SK-N-SH treated with all-trans-retinoic acid at 6 μM for 48 hours (cell line): ENCODE data around the gene UBXN2A.
"Not testable (repeated sequence)": the region's sequence is repeated elsewhere in the genome, so short reads cannot be mapped to it uniquely, and the experiment has no call there.

Experiments used
- ATAC-seq: fragments of 200-7000 bp; cut with Tn5 transposase; 3 replicates; pipeline ENCODE4 v1.9.1; 2020; ENCODE audit warnings: mild to moderate bottlenecking, moderate library complexity
- ARNTL ChIP-seq: fragments of 450-650 bp; formaldehyde crosslinking; IDR thresholded peaks from 2 replicates; pipeline ENCODE4 v1.5.0; 2020; ENCODE audit warnings: low read depth, mild to moderate bottlenecking, moderate library complexity, borderline replicate concordance
- BACH2 ChIP-seq: fragments of 250-450 bp; sonication (Bioruptor Pico); IDR thresholded peaks from 2 replicates; pipeline ENCODE4 v1.9.0; 2021; ENCODE audit warnings: mild to moderate bottlenecking, borderline replicate concordance
- CSDC2 ChIP-seq: fragments of 250-450 bp; sonication (Bioruptor Pico); IDR thresholded peaks from 2 replicates; pipeline ENCODE4 v1.5.0; 2020; ENCODE audit warnings: mild to moderate bottlenecking, moderate library complexity
- ESRRG ChIP-seq: fragments of 250-450 bp; sonication (Bioruptor Pico); IDR thresholded peaks from 2 replicates; pipeline ENCODE4 v1.6.1; 2021; ENCODE audit warnings: mild to moderate bottlenecking
- GLIS3 ChIP-seq: fragments of 250-450 bp; sonication (Bioruptor Pico); IDR thresholded peaks from 2 replicates; pipeline ENCODE4 v1.5.0; 2020; ENCODE audit warnings: mild to moderate bottlenecking, moderate library complexity
- ISL1 ChIP-seq: fragments of 250-450 bp; sonication (Bioruptor Pico); IDR thresholded peaks from 2 replicates; pipeline ENCODE4 v2.1.2; 2022; ENCODE audit warnings: mild to moderate bottlenecking, moderate library complexity
- OSR1 ChIP-seq: fragments of 250-450 bp; sonication (Bioruptor Pico); IDR thresholded peaks from 2 replicates; pipeline ENCODE4 v1.8.0; 2022; ENCODE audit warnings: moderate library complexity, mild to moderate bottlenecking, inconsistent platforms
- PPARA ChIP-seq: fragments of 250-450 bp; sonication (Bioruptor Pico); IDR thresholded peaks from 2 replicates; pipeline ENCODE4 v1.5.0; 2020; ENCODE audit warnings: mild to moderate bottlenecking, borderline replicate concordance
- RARB ChIP-seq: fragments of 250-450 bp; sonication (Bioruptor Pico); IDR thresholded peaks from 2 replicates; pipeline ENCODE4 v1.8.0; 2021; ENCODE audit warnings: mild to moderate bottlenecking, moderate library complexity
- SNAI2 ChIP-seq: fragments of 250-450 bp; sonication (Bioruptor Pico); IDR thresholded peaks from 2 replicates; pipeline ENCODE4 v1.5.0; 2020; ENCODE audit warnings: mild to moderate bottlenecking, moderate library complexity
- TCF4 ChIP-seq: fragments of 250-450 bp; sonication (Bioruptor Pico); IDR thresholded peaks from 2 replicates; pipeline ENCODE4 v1.8.0; 2021; ENCODE audit warnings: mild to moderate bottlenecking, moderate library complexity, borderline replicate concordance
- TOX ChIP-seq: fragments of 250-450 bp; sonication (Bioruptor Pico); IDR thresholded peaks from 2 replicates; pipeline ENCODE4 v1.8.0; 2021; ENCODE audit warnings: mild to moderate bottlenecking, moderate library complexity, borderline replicate concordance
- ZC3H10 ChIP-seq: fragments of 250-450 bp; sonication (Bioruptor Pico); IDR thresholded peaks from 2 replicates; pipeline ENCODE4 v1.5.1; 2021; ENCODE audit warnings: mild to moderate bottlenecking, moderate library complexity
- ZNF70 ChIP-seq: fragments of 450-650 bp; formaldehyde crosslinking; IDR thresholded peaks from 2 replicates; pipeline ENCODE4 v1.5.0; 2020; ENCODE audit warnings: mild to moderate bottlenecking, moderate library complexity
- TF ChIP-seq, protein P1 (sequence below): fragments of 250-450 bp; sonication (Bioruptor Pico); IDR thresholded peaks from 2 replicates; pipeline ENCODE4 v1.5.1; 2020; ENCODE audit warnings: low read depth, mild to moderate bottlenecking, moderate library complexity
- TF ChIP-seq, protein P2 (sequence below): fragments of 250-450 bp; sonication (Bioruptor Pico); IDR thresholded peaks from 2 replicates; pipeline ENCODE4 v1.8.0; 2021; ENCODE audit warnings: low read depth, mild to moderate bottlenecking, moderate library complexity, borderline replicate concordance
- TF ChIP-seq, protein P3 (sequence below): fragments of 250-450 bp; sonication (Bioruptor Pico); IDR thresholded peaks from 2 replicates; pipeline ENCODE4 v1.8.0; 2020; ENCODE audit warnings: mild to moderate bottlenecking, moderate library complexity, borderline replicate concordance
- TF ChIP-seq, protein P4 (sequence below): fragments of 250-450 bp; sonication (Bioruptor Pico); IDR thresholded peaks from 2 replicates; pipeline ENCODE4 v1.5.0; 2020; ENCODE audit warnings: mild to moderate bottlenecking, moderate library complexity
- TF ChIP-seq, protein P5 (sequence below): fragments of 250-450 bp; sonication (Bioruptor Pico); IDR thresholded peaks from 2 replicates; pipeline ENCODE4 v1.5.1; 2021; ENCODE audit warnings: mild to moderate bottlenecking, moderate library complexity

UBXN2A gene

DNA sequence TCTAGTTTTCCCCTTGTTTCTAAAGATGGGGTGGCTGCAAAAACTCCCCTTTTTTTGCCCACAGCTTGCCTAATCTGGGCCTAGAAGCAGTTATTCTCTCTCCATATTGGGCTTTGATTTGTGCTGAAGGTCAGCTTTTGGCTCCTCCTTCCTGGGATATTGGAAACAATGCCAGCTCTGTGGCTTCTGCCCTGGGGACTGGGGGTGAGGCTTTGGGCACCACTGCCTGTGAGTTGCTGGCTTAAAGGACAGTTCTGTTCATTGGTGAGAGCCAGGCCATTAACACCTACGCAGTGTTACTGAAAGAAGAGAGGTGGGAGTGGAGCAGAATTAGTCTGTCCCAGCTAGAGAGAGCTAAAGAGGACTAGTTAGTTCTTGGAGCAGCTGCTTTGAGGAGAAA lies 4.3 kb downstream of the UBXN2A start (continued):
- TF ChIP-seq SNAI2 (CRISPR knock-in tag) (no peak), TOX (CRISPR knock-in tag) (no peak), PPARA (no peak), RARB (CRISPR knock-in tag) (no peak)

DNA sequence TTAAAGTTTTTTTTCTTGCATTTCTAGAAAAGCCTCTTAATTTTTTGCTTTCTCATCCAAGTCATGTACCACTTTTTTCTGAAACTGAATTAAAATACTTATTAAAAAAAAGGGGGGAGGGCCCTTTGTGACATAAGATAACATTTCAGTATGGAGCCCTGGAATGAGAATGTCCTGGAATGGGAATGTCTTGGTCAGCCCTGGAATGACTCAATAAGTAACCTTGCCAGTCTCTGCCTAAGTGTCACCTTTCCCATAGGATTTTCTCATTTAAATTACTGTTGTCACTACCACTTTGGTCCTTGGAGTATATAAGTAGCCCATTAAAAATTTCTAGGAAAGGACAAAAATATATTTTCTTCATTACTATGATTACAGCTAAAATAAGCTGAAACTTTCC lies 4.7 kb downstream of the UBXN2A start:
- no peak for ATAC-seq
- TF ChIP-seq SNAI2 (CRISPR knock-in tag) (no peak), OSR1 (CRISPR knock-in tag) (no peak), ISL1 (CRISPR knock-in tag) (0 out of 2 replicates have a peak, but pooled peaks have one; percentile 27)
- TF ChIP-seq, all 23 proteins: peak for 1

DNA sequence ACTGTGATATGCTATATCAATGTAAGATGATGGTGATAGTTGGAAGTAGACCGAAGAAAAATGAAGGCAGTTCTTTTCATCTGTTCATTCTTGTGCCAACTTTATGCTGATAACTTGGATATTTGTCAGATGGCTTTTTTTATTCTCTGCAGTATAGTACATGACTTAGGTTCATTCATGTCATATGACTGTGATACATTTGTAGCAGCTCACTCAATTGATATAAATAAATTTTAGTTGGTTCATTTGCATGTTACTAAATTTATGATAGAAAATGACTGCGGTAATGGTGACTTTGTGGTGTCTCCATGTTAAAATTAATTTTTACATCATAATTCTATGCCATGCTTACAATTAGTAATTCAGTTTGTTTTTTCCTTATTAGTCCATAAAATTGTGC lies 7.1 kb downstream of the UBXN2A start:
- no peak for ATAC-seq
- TF ChIP-seq, protein P1, sequence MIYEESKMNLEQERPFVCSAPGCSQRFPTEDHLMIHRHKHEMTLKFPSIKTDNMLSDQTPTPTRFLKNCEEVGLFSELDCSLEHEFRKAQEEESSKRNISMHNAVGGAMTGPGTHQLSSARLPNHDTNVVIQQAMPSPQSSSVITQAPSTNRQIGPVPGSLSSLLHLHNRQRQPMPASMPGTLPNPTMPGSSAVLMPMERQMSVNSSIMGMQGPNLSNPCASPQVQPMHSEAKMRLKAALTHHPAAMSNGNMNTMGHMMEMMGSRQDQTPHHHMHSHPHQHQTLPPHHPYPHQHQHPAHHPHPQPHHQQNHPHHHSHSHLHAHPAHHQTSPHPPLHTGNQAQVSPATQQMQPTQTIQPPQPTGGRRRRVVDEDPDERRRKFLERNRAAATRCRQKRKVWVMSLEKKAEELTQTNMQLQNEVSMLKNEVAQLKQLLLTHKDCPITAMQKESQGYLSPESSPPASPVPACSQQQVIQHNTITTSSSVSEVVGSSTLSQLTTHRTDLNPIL = no peak
- TF ChIP-seq ISL1 (CRISPR knock-in tag) (no peak), OSR1 (CRISPR knock-in tag) (no peak), TCF4 (CRISPR knock-in tag) (no peak)
- TF ChIP-seq, protein P2, sequence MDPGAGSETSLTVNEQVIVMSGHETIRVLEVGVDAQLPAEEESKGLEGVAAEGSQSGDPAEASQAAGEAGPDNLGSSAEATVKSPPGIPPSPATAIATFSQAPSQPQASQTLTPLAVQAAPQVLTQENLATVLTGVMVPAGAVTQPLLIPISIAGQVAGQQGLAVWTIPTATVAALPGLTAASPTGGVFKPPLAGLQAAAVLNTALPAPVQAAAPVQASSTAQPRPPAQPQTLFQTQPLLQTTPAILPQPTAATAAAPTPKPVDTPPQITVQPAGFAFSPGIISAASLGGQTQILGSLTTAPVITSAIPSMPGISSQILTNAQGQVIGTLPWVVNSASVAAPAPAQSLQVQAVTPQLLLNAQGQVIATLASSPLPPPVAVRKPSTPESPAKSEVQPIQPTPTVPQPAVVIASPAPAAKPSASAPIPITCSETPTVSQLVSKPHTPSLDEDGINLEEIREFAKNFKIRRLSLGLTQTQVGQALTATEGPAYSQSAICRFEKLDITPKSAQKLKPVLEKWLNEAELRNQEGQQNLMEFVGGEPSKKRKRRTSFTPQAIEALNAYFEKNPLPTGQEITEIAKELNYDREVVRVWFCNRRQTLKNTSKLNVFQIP (CRISPR knock-in tag) = no peak

DNA sequence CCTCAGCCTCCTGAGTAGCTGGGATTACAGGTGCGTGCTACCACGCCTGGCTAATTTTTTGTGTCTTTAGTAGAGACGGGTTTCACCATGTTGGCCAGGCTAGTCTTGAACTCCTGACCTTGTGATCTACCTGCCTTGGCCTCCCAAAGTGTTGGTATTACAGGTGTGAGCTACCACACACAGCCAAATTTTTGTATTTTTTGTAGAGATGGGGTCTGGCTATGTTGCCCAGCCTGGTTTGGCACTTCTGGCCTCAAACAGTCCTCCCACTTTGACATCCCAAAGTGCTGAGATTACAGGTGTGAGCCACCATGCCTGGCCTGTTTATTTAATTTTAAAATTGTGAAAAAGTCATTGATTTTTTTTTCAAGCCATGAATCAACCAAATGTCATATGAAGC lies 12.3 kb downstream of the UBXN2A start:
- not testable (repeated sequence) for ATAC-seq

DNA sequence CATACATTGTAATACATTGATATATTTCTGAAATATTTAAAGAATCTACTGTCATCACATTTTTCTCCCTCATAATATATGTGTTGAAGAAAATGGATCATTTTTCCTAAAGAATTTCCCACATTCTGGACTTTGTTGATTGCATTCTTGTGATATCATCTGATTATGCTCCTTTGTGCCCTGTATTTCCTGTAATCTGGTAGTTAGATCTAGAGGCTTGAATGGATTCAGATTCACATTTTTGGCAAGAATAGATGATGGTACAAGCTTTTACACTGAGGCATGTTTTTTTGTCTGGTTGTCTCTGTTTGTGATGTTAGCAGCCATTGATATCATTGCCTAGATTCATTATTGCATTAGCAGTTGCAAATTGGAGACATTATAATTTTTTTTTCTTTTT lies 13.4 kb downstream of the UBXN2A start:
- ATAC-seq = peak; percentile 40; the same call in 1 of the 3 replicates
- TF ChIP-seq ISL1 (CRISPR knock-in tag) = peak; percentile 70
- TF ChIP-seq, protein P3, sequence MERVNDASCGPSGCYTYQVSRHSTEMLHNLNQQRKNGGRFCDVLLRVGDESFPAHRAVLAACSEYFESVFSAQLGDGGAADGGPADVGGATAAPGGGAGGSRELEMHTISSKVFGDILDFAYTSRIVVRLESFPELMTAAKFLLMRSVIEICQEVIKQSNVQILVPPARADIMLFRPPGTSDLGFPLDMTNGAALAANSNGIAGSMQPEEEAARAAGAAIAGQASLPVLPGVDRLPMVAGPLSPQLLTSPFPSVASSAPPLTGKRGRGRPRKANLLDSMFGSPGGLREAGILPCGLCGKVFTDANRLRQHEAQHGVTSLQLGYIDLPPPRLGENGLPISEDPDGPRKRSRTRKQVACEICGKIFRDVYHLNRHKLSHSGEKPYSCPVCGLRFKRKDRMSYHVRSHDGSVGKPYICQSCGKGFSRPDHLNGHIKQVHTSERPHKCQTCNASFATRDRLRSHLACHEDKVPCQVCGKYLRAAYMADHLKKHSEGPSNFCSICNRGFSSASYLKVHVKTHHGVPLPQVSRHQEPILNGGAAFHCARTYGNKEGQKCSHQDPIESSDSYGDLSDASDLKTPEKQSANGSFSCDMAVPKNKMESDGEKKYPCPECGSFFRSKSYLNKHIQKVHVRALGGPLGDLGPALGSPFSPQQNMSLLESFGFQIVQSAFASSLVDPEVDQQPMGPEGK = no peak
- no peak for TF ChIP-seq ZNF70 (CRISPR knock-in tag)
- TF ChIP-seq RARB (CRISPR knock-in tag) = no peak
- TF ChIP-seq TOX (CRISPR knock-in tag) = no peak

DNA sequence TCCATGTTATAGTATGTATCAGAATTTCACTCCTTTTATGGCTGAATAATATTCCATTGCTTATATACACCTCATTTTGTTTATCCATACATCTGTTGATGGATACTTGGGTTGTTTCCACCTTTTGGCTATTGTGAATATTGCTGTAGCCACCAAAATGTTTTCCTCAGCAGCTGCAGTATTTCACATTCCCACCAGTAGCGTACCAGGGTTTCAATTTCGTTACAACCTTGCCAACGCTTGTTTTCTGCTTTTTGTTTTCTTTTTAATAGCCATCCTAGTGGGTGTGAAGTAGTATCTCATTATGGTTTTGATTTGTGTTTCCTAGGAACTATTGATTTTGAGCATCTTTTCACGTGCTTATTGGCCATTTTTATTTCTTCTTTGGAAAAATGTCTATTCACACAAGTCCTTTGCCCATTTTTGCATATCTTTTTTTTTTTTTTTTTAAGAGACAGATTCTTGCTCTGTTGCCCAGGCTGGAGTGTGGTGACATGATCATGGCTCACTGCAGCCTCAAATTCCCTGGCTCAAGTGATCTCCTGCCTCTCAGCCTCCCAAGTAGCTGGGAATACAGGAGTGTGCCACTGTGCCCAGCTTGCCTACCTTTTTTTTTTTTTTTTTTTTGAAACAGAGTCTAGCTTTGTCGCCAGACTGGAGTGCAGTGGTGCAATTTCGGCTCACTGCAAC lies 14.2 kb downstream of the UBXN2A start:
- no peak for ATAC-seq
- no peak for TF ChIP-seq ESRRG (CRISPR knock-in tag)
- TF ChIP-seq TOX (CRISPR knock-in tag) = no peak
- TF ChIP-seq ZC3H10 (CRISPR knock-in tag) = no peak
- TF ChIP-seq ZNF70 (CRISPR knock-in tag) = no peak
- no peak for TF ChIP-seq BACH2 (CRISPR knock-in tag)
- TF ChIP-seq SNAI2 (CRISPR knock-in tag) = no peak
- TF ChIP-seq, protein P3 = no peak
- TF ChIP-seq, protein P4, sequence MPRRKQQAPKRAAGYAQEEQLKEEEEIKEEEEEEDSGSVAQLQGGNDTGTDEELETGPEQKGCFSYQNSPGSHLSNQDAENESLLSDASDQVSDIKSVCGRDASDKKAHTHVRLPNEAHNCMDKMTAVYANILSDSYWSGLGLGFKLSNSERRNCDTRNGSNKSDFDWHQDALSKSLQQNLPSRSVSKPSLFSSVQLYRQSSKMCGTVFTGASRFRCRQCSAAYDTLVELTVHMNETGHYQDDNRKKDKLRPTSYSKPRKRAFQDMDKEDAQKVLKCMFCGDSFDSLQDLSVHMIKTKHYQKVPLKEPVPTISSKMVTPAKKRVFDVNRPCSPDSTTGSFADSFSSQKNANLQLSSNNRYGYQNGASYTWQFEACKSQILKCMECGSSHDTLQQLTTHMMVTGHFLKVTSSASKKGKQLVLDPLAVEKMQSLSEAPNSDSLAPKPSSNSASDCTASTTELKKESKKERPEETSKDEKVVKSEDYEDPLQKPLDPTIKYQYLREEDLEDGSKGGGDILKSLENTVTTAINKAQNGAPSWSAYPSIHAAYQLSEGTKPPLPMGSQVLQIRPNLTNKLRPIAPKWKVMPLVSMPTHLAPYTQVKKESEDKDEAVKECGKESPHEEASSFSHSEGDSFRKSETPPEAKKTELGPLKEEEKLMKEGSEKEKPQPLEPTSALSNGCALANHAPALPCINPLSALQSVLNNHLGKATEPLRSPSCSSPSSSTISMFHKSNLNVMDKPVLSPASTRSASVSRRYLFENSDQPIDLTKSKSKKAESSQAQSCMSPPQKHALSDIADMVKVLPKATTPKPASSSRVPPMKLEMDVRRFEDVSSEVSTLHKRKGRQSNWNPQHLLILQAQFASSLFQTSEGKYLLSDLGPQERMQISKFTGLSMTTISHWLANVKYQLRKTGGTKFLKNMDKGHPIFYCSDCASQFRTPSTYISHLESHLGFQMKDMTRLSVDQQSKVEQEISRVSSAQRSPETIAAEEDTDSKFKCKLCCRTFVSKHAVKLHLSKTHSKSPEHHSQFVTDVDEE (CRISPR knock-in tag) = no peak
- TF ChIP-seq RARB (CRISPR knock-in tag) = no peak
- no peak for TF ChIP-seq GLIS3 (CRISPR knock-in tag)
- TF ChIP-seq, protein P5, sequence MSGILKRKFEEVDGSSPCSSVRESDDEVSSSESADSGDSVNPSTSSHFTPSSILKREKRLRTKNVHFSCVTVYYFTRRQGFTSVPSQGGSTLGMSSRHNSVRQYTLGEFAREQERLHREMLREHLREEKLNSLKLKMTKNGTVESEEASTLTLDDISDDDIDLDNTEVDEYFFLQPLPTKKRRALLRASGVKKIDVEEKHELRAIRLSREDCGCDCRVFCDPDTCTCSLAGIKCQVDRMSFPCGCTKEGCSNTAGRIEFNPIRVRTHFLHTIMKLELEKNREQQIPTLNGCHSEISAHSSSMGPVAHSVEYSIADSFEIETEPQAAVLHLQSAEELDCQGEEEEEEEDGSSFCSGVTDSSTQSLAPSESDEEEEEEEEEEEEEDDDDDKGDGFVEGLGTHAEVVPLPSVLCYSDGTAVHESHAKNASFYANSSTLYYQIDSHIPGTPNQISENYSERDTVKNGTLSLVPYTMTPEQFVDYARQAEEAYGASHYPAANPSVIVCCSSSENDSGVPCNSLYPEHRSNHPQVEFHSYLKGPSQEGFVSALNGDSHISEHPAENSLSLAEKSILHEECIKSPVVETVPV (CRISPR knock-in tag) = no peak
- TF ChIP-seq ARNTL = no peak
- TF ChIP-seq, protein P2 (CRISPR knock-in tag) = no peak
- TF ChIP-seq CSDC2 (CRISPR knock-in tag) = no peak
